ENCODE data around the gene CASP10.
"Not testable (repeated sequence)": the region's sequence is repeated elsewhere in the genome, so short reads cannot be mapped to it uniquely, and the experiment has no call there.

CASP10 gene

DNA sequence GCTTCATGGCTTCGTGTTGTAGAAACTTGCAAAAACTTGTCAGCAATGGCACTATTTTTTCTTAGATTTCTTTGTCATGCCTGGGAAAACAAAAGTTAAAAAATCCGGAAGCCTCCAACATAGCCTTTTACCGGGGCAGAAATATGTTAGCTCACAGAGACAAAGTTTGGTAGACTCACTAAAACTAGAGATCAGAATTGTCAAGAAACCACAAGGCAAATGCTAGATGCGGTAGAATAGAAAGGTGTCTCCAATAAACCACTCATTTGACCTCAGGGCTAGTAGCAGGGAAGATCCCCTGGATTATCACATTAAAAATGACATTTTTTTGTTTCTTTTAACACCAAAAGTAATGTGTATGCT is 405 bp downstream of the CASP10 start:
- Histone ChIP-seq H3K4me1 (ENCODE audit: insufficient read depth, poor library complexity, severe bottlenecking) (peaks cover 9% of the 10 kb centered on the region), H3K27ac (ENCODE audit: poor library complexity, severe bottlenecking) (no peak overlapping the region), H3K27me3 (ENCODE audit: insufficient read depth, poor library complexity, severe bottlenecking) (no peaks in the 10 kb centered on the region), H3K9me3 (ENCODE audit: severe bottlenecking) (no peaks in the 10 kb centered on the region), H3K4me3 (ENCODE audit: severe bottlenecking) (peak overlapping the region; percentile 32), H3K36me3 (ENCODE audit: low read depth) (no peaks in the 10 kb centered on the region)
- TF ChIP-seq, protein P1, sequence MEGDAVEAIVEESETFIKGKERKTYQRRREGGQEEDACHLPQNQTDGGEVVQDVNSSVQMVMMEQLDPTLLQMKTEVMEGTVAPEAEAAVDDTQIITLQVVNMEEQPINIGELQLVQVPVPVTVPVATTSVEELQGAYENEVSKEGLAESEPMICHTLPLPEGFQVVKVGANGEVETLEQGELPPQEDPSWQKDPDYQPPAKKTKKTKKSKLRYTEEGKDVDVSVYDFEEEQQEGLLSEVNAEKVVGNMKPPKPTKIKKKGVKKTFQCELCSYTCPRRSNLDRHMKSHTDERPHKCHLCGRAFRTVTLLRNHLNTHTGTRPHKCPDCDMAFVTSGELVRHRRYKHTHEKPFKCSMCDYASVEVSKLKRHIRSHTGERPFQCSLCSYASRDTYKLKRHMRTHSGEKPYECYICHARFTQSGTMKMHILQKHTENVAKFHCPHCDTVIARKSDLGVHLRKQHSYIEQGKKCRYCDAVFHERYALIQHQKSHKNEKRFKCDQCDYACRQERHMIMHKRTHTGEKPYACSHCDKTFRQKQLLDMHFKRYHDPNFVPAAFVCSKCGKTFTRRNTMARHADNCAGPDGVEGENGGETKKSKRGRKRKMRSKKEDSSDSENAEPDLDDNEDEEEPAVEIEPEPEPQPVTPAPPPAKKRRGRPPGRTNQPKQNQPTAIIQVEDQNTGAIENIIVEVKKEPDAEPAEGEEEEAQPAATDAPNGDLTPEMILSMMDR (IDR thresholded peaks at IDR 0.05; ENCODE audit: poor library complexity, severe bottlenecking) = no peak
- ATAC-seq (ENCODE audit: low read depth) (no peak), DNase-seq (ENCODE audit: low spot score) (no peak)

DNA sequence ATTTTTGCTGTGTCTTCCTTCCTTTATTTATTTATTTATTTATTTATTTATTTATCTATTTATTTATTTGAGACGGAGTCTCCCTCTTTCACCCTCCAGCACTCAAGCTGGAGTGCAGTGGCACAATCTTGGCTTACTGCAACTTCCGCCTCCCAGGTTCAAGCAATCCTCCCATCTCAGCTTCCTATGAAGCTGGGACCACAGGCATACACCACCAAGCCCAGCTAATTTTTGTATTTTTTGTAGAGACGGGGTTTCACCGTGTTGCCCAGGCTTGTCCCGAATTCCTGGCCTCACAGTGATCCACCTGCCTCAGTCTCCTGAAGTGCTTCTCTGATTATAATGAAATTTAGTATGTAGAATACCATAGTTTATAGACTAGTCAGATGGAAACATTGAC is 894 bp downstream of the CASP10 start:
- H3K27ac ChIP-seq (ENCODE audit: poor library complexity, severe bottlenecking); H3K27me3 ChIP-seq (ENCODE audit: insufficient read depth, poor library complexity, severe bottlenecking); H3K4me1 ChIP-seq (ENCODE audit: insufficient read depth, poor library complexity, severe bottlenecking); H3K36me3 ChIP-seq (ENCODE audit: low read depth); H3K9me3 ChIP-seq (ENCODE audit: severe bottlenecking); ATAC-seq (ENCODE audit: low read depth); H3K4me3 ChIP-seq (ENCODE audit: severe bottlenecking); DNase-seq (ENCODE audit: low spot score): not testable (repeated sequence)

DNA sequence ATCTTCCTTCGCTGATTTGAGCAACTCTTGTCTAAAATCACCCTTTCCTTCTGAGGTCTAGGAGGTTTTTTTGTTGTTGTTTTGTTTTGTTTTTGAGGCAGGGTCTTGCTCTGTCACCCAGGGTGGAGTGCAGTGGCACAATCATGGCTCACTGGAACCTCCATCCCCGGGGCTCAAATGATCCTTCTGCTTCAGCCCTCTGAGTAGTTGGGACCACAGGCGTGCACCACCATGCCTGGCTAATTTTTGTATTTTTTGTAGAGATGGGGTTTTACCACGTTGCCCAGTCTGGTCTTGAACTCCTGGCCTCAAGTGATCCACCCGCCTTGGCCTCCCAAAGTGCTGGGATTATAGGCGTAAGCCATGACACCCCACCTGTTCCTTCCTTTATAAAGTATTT is 1.3 kb downstream of the CASP10 start:
- not testable (repeated sequence) for H3K27ac ChIP-seq (ENCODE audit: poor library complexity, severe bottlenecking); DNase-seq (ENCODE audit: low spot score); H3K9me3 ChIP-seq (ENCODE audit: severe bottlenecking); H3K36me3 ChIP-seq (ENCODE audit: low read depth); H3K27me3 ChIP-seq (ENCODE audit: insufficient read depth, poor library complexity, severe bottlenecking); H3K4me3 ChIP-seq (ENCODE audit: severe bottlenecking); ATAC-seq (ENCODE audit: low read depth); H3K4me1 ChIP-seq (ENCODE audit: insufficient read depth, poor library complexity, severe bottlenecking)

DNA sequence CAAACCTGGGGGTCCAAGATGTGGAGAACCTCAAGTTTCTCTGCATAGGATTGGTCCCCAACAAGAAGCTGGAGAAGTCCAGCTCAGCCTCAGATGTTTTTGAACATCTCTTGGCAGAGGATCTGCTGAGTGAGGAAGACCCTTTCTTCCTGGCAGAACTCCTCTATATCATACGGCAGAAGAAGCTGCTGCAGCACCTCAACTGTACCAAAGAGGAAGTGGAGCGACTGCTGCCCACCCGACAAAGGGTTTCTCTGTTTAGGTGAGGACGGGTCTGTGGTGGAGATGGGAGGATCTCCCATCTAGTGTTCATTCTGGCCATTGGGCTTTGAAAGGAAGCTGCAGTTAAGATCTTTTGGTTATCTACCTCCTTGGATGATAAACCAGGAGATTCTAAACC is 2.9 kb downstream of the CASP10 start:
- DNase-seq (ENCODE audit: low spot score) = no peak
- peaks cover 9% of the 10 kb centered on the region for H3K4me1 ChIP-seq (ENCODE audit: insufficient read depth, poor library complexity, severe bottlenecking)
- no peaks in the 10 kb centered on the region for H3K27me3 ChIP-seq (ENCODE audit: insufficient read depth, poor library complexity, severe bottlenecking)
- H3K4me3 ChIP-seq (ENCODE audit: severe bottlenecking) = no peak overlapping the region
- TF ChIP-seq, protein P1 (IDR thresholded peaks at IDR 0.05; ENCODE audit: poor library complexity, severe bottlenecking) = no peak
- ATAC-seq (ENCODE audit: low read depth) = no peak
- no peak overlapping the region for H3K27ac ChIP-seq (ENCODE audit: poor library complexity, severe bottlenecking)
- no peaks in the 10 kb centered on the region for H3K9me3 ChIP-seq (ENCODE audit: severe bottlenecking)
- H3K36me3 ChIP-seq (ENCODE audit: low read depth) = no peaks in the 10 kb centered on the region

DNA sequence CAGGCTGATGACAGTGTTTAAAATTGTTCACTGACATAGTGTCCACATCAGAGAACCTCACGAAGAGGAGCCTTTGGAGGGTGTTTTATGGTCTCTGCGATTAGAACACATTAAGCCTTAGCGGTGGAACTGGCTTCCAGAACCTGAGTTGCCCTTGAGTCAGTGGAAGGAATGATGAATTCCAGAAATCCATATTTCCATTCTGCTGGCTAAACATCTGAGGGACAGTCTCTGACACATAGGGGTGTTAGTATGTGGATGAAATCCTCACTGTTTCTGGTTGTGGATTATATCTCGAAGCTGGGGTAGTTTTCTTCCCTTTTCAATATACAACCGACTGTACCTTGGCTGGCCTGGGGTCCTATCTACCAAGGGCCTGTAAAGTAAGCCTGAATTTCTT is 4.0 kb downstream of the CASP10 start:
- no peak overlapping the region for H3K27ac ChIP-seq (ENCODE audit: poor library complexity, severe bottlenecking)

DNA sequence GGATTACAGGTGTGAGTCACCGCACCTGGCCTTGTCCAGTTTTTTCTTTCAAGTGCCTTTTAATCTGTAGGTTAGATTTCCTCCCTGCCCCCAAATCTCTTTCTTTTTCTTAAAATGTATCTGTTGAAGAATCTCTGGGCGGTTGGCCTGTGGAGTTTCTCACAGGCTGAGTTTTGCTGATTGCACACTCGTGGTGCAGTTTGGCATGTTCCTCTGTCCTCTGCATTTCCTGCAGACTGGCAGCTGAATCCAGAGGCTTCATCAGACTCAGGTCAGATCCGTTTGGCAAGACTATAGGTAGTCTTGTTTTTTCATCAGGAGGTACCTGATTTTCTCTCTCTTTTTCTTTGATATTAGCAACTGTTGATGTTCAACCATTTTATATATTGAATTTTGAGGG is 5.5 kb downstream of the CASP10 start:
- ATAC-seq (ENCODE audit: low read depth) = no peak
- TF ChIP-seq, protein P1 (IDR thresholded peaks at IDR 0.05; ENCODE audit: poor library complexity, severe bottlenecking) = no peak
- Histone ChIP-seq H3K4me1 (ENCODE audit: insufficient read depth, poor library complexity, severe bottlenecking) (peaks cover 5% of the 10 kb centered on the region), H3K36me3 (ENCODE audit: low read depth) (no peaks in the 10 kb centered on the region), H3K9me3 (ENCODE audit: severe bottlenecking) (no peaks in the 10 kb centered on the region), H3K4me3 (ENCODE audit: severe bottlenecking) (no peak overlapping the region), H3K27me3 (ENCODE audit: insufficient read depth, poor library complexity, severe bottlenecking) (no peaks in the 10 kb centered on the region), H3K27ac (ENCODE audit: poor library complexity, severe bottlenecking) (no peak overlapping the region)
- no peak for DNase-seq (ENCODE audit: low spot score)

More for the DNA sequence above, 4.0 kb downstream of the CASP10 start:
- H3K36me3 ChIP-seq (ENCODE audit: low read depth) = no peaks in the 10 kb centered on the region
- peaks cover 9% of the 10 kb centered on the region for H3K4me1 ChIP-seq (ENCODE audit: insufficient read depth, poor library complexity, severe bottlenecking)
- H3K4me3 ChIP-seq (ENCODE audit: severe bottlenecking) = no peak overlapping the region
- TF ChIP-seq, protein P1 (IDR thresholded peaks at IDR 0.05; ENCODE audit: poor library complexity, severe bottlenecking) = no peak
- ATAC-seq (ENCODE audit: low read depth) = no peak
- no peaks in the 10 kb centered on the region for H3K27me3 ChIP-seq (ENCODE audit: insufficient read depth, poor library complexity, severe bottlenecking)
- DNase-seq (ENCODE audit: low spot score) = no peak
- no peaks in the 10 kb centered on the region for H3K9me3 ChIP-seq (ENCODE audit: severe bottlenecking)

Measured in RWPE2 (cell line).